ENCODE results near the gene CLSTN2. TPM values are rescaled to one million over a fixed set of nuclear protein-coding genes. Genes with fewer than 3 reads are reported as not detected.

Gene CLSTN2
- total and polyA plus RNA-seq, 2 of the 4 experiments (the other 2 are of a cell fraction): under 0.01 to 0.07 TPM

DNA sequence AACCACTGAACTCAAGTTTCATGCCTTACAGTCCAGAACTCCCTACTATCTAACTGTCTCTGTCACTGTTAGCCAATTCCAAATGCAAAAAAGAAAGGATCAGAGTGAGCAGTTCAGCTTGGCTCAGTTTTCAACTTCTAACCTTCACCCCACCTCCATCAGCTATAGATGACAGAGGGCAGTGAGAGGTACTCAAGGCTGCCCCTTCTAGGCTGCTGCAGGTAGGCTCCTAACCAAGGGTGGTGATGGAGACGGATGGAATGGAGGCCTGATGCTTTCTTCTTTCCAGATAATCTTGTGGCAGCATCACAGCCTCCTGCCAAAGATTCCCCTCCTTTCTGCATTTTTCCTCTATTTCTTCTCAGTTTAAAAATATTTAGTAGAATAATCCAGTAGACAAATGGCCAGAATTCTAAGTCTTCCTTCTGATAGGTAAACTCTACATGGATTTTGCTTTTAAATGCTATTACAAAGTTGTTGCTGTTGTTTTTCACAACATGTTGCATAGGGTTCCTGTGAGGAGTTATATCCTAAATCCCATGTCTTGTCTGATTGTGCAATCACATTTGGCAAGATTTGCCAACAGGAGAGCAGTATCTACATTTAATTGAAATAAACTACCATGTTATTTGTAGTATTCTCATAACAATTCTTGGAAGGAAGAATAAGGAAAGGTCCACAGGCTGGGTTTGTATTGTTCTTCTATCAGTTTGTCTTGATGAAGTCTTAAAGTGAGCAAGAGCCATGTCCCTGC is 441.3 kb downstream of the CLSTN2 start:
- H4K91ac ChIP-seq (ENCODE audit: insufficient read depth, low read depth, low read length): no peak overlapping the region
- H3K27me3 ChIP-seq (ENCODE audit: control insufficient read depth, insufficient read depth, low read length): no peaks in the 10 kb centered on the region
- H3K9ac ChIP-seq (ENCODE audit: low read depth, low read length): no peak overlapping the region
- no peak overlapping the region for H3K27ac ChIP-seq (ENCODE audit: insufficient read depth, low read length)
- CTCF ChIA-PET: no interaction called here
- POLR2A ChIA-PET (ENCODE audit: unreplicated experiment): no interaction called here
- TF ChIP-seq CEBPB (IDR thresholded peaks at IDR 0.05; ENCODE audit: low read depth, low read length) (peak; percentile 78), POLR2A (IDR thresholded peaks at IDR 0.05; ENCODE audit: low read depth, low read length) (no peak)
- DNase-seq: no peak
- no peak overlapping the region for H2AK5ac ChIP-seq (ENCODE audit: low read depth, low read length)
- no peak overlapping the region for H4K8ac ChIP-seq (ENCODE audit: low read depth in 2 of 2, low read length in 2 of 2)
- no peak overlapping the region for H2AK9ac ChIP-seq (replicated peaks; ENCODE audit: low read depth, low read length, poor library complexity)
- H2BK5ac ChIP-seq (ENCODE audit: low read depth, low read length, poor library complexity, severe bottlenecking): no peak overlapping the region
- no peak overlapping the region for H3K56ac ChIP-seq (ENCODE audit: extremely low read depth, insufficient read depth, low read length)
- no peak overlapping the region for H4K5ac ChIP-seq (ENCODE audit: low read depth, low read length)
- no peak overlapping the region for H2BK120ac ChIP-seq (ENCODE audit: low read depth, low read length)
- no TSS peak for BruUV-seq (replicated peaks)
- no peak overlapping the region for H2BK20ac ChIP-seq (ENCODE audit: low read depth, low read length)
- no peak overlapping the region for H3K4me3 ChIP-seq (ENCODE audit: insufficient read depth, low read depth, low read length)
- H2AFZ ChIP-seq (replicated peaks; ENCODE audit: low read length, poor library complexity): no peak overlapping the region
- no peaks in the 10 kb centered on the region for H3K36me3 ChIP-seq (ENCODE audit: control insufficient read depth, insufficient read depth, low read length)
- no peak overlapping the region for H3K23ac ChIP-seq (ENCODE audit: low read depth, low read length)
- H3K18ac ChIP-seq (ENCODE audit: low read depth, low read length): no peak overlapping the region
- no peak overlapping the region for H3K14ac ChIP-seq (replicated peaks; ENCODE audit: low read depth, low read length)
- dilution Hi-C loops (cut with HindIII; ENCODE audit: low sequenced_read_pairs, unreplicated experiment) (no loop called here), in situ Hi-C loops (cut with MboI; ENCODE audit: low sequenced_read_pairs) (no loop called here), intact Hi-C loops (cut with micrococcal nuclease) (no loop called here)
- H3K4me1 ChIP-seq (ENCODE audit: control insufficient read depth, insufficient read depth, low read length): no peaks in the 10 kb centered on the region
- WGBS, 2 experiments (ENCODE audit: extremely low coverage in 2 of 2, insufficient read length in 1 of 2): no CpG with 5 or more reads among the region's 1 CpG
- no peak for ATAC-seq (ENCODE audit: low read depth)
- no peak overlapping the region for H2BK15ac ChIP-seq (ENCODE audit: low read depth, low read length)
- no peak overlapping the region for H3K4ac ChIP-seq (ENCODE audit: low read depth, low read length)
- H3K79me1 ChIP-seq (ENCODE audit: low read depth in 1 of 2, low read length in 2 of 2): no peaks in the 10 kb centered on the region
- H3K9me3 ChIP-seq (ENCODE audit: control insufficient read depth, insufficient read depth, low read length): no peaks in the 10 kb centered on the region
- H3K9me1 ChIP-seq (ENCODE audit: insufficient read depth, low read length): no peaks in the 10 kb centered on the region
- no peaks in the 10 kb centered on the region for H4K20me1 ChIP-seq (ENCODE audit: insufficient read depth, low read length)
- no peak overlapping the region for H3K4me2 ChIP-seq (ENCODE audit: low read depth, low read length)

Data from IMR-90 (cell line).